Cerebellar nuclear complex (tissue), 1 donor: ENCODE data around the gene RECK.
A peak's percentile ranks its signal among the peaks of the same experiment; 100 is the strongest.

ENCODE experiments used
- DNase-seq, 2 experiments: peaks; one replicate each; lab custom pipeline; 2025; lab: John Stamatoyannopoulos, UW

RECK gene

GRCh38 chr9:36140086-36141084 lies 103.7 kb downstream of the RECK start:
- no peak for DNase-seq

GRCh38 chr9:36141288-36141687 lies 104.6 kb downstream of the RECK start:
- DNase-seq = no peak

DNA sequence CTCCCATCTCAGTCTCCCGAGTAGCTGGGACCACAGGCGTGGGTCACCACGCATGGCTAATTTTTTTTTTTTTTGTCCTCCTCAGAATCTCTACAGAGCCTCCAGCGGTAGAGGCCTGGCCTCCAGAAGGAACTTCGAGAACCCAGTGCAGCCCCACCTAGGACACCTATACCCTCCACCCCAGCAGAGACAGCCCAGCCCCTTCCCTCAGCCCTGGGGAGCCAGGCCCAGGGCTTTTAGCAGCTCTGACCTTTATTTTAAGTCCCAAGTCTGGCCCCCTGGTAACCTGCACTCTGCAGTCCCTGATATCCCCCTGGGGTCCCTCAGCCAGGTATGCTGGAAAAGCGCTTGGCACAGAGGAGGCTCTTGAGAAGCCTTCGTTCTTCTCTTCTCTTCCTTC lies 105.0 kb downstream of the RECK start:
- DNase-seq = no peak

GRCh38 chr9:36142510-36143244 lies 106.0 kb downstream of the RECK start:
- no peak for DNase-seq

GRCh38 chr9:36143245-36143641 lies 106.5 kb downstream of the RECK start:
- DNase-seq = no peak

DNA sequence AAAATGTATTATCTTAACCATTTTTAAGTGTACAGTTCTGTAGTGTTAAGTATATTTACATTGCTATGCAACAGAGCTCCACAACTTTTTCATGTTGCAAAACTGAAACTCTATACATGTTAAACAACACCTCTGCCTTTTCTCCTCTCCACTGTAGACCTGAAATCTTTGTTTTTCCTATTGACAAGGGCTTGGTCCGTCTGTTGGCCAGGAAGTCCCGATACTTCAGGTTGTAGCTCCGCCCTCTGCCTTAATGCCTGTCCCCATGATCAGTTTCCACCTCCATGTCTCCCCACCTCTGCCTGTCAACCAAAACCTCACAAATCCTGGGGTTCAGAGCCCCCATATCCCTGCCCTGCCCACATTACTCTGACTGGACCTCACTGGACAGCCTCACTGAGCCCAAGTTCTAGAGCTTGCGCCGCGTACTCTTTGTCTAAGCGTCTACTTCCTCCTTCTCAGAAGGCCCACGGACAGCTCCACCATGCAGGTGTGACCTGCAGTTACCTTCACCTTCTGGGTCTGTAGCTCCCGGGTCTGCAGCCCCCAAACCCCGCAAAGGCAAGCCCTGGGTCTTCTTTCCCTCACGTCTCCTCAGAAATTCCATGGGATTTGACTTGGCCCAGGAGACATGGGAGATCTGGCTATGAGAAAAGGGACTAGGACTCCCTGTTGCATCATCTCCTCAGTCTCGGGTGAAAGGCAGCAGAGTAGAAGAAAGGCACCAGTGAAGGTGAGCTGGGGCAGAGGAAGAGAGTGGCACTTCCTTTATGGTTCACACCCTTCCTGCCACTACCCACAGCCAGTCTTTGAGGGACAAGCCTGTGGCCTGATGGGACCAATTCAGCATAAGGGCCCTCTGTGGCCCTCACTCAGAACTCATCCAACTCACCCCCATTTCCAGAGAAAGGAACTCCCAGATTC lies 107.9 kb downstream of the RECK start:
- DNase-seq = no peak

DNA sequence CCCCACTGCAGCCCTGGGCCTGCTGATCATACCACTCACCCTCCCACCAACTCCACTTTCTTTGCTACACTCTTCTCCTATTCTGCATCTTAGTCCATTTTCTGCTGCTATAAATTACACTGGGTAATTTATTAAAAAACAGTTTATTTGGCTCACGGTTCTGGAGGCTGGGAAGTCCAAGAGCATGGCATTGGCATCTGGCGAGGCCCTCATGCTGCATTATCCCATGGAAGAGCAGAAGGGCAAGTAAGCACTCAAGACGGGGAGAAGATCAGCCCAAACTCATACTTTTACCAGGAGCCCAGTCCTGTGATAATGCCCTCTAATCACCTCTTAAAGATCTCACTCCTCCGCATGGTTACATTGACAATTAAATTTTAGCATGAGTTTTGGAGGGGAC lies 109.3 kb downstream of the RECK start:
- DNase-seq = no peak

GRCh38 chr9:36146651-36147050 lies 109.9 kb downstream of the RECK start:
- DNase-seq = no peak

GRCh38 chr9:36147441-36148175 lies 110.9 kb downstream of the RECK start:
- DNase-seq = no peak

DNA sequence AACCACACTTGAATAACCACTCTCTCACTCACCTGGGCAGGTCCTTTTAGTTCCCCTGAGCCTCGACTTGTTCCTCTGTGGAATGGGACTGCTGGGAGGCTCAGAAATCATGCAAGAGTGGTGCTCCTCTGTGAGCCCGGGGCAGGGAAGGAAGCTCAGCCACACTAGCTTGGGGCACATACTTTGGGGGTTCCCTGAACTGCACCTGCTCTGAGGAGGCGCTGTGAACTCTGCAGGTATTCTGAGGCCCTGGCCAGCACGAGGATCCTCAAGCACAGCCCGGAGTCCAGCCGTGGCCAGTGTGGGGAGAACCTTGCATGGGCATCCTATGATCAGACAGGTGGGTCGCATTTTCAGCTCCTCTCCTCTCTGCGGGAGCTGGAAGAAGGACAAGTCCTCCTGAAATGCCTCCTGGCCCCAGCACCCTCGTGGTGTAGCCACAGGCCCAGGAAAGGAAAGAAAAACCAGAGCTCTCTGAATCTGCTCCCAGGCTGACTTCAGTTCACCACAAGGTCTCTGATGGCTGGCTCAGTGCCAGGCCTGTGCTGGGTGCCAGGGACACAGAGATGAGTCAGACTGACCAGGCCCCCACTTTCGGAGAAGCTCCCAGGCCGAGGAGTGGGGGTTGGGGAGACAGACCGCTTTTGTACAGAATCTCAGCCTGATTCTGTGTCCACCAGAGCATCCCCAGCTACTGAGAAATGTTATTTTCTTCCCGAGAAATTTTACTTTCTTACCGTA lies 111.8 kb downstream of the RECK start:
- DNase-seq = peak; percentile 64 to 83

DNA sequence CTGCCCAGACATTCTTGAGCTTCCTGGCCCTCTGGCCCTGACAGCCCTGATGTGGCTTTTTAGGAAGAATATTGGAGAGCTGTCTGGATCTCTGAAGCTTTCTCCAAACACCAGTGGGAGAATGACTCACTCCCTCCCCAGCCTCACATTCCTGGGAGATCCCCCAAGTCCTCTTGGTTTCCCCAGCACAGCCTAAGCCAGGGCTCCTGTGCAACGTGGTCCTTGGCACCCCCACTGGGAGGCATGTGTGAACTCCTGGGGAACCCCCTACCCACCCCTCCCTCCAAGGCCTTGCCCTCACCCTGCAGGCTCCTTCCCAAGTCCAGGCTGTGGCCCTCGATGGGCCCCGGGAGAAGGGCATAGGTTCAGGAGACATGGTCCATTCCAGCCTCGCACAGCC lies 112.5 kb downstream of the RECK start:
- no peak for DNase-seq

- no peak for DNase-seq
Measured at GRCh38 chr9:36150574-36151315, 114.0 kb downstream of the RECK start.

DNA sequence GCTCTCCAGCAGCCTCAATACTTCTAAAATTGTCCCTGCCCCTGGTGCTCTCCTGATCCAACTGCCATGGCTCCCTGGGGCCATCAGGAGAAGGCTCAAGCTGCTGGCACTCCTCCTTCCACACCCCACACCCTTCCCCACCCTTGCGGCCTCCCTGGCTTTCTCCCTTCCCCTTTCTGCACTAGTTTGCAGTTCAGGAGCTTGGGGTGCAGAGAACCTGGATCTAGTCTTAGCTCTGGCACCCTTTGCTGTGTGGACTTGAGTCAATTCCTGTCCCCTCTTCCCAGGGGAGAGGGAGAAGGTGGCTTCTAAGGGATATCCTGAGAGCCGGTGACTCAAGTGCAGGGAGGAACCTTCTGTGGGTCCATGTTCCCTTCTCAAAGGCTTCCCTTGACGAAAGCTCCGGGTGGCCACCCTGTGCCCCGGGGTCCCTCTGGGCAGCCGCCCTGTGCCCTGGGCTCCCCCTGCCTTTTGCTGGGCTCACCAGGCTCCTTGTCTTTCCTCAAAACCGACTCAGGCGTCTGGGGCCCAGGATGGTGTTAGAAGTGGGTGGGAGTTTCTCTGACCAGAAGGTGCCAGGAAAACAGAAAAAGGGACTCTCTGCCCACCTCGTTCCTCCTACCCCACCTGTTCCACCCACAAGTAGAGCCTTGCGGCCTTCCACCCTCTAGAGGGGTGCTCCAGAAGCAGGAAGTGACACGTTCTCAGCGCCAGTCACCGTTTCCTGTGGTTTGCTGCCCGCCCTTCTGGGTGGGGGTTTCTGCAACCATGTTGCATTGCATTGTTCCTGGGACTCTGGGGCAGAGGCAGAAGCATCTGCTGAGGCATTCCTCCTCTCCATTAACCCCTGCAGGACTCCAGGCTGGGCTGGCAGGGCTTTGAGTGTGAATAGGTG lies 114.8 kb downstream of the RECK start:
- no peak for DNase-seq

DNA sequence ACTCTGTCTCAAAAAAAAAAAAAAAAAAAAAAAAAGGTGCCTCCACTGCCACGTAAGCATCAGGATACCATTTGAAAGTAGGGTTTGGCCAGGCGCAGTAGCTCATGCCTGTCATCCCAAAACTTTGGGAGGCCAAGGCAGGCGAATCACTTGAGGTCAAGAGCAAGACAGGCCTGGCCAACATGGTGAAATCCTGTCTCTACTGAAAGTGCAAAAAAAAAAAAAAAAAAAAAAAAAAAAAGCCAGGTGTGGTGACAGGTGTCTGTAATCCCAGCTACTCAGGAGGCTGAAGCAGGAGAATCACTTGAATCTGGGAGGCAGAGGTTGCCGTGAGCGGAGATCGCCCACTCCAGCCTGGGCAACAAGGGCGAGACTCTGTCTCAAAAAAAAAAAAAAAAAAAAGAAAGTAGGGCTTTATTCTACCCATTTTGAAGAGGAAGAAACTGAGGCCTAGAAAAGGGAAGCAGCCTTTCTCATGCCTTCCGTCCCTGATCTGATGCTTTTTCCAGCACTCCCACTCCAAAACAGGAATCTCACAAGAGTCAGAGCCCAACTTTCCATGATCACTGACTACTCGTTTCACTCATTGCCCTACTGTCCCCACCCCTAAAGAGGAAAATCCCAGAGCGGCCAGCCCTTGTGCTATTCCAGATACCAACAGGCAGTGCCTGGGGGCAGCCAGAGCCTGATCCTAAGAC lies 116.2 kb downstream of the RECK start:
- no peak for DNase-seq

- no peak for DNase-seq
Measured at GRCh38 chr9:36153746-36154145, 117.0 kb downstream of the RECK start.

DNA sequence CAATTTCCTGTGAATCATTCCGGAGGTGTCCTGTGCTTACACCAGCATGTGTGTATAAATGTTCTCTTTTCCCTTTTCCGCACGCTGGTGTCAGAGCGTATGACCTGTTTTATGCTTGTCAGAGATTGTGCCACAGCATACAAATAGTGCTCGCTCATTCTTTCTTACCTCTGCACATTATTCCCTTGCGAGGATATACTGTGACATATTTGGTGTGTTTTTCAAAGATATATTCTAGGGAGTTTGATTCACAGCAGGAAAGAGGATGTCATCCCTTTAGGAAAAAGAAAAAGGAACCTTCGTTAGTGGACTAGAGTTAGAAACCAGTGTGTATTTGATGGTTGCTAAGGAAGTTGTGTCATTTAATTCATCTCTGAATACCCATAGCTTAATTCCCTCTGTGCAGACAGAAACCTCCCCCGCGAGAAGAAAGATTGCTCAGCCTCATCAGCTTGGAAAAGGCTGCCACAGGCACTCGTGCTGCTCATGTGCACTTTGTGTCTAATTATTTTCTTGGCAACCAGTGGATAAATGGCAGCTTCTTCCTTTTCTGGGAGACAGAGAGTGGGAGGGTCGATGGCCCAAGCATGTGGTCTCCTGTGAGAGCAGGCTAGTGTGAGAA lies 117.7 kb downstream of the RECK start:
- no peak for DNase-seq

DNA sequence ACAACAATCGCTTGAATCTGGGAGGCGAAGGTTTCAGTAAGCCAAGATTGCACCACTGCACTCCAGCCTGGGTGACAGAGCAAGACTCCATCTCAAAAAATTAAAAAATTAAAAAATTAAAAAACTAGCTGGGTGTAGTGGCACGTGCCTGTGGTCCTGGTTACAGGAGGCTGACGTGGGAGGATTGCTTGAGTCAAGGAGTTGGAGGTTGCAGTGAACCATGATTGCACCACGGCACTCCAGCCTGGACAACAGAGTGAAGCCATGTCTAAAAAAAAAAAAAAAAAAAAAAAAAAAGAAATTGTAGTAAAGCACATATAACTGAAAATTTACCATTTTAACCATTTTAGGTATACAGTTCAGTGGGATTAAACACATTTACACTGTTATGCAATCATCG lies 119.4 kb downstream of the RECK start:
- no peak for DNase-seq

DNA sequence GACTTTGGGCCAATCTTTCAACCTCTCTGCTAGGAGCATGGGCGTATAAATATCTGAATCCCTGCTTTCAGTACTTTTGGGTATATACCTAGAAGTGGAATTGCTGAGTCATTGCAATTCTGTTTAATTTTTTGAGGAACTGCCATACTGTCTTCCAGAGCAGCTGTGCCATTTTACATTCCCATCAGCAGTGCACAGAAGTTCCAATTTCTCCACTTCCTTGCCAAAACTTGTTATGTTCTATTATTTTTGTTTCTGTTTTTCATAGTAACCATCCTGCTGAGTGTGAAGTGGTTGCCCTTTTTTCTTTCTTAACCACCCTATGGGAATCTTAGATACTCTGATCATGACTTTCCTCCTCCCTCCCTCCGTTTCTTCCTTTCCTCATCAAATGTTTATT lies 121.4 kb downstream of the RECK start:
- no peak for DNase-seq
